OCI-LY3 (cell line): ENCODE measurements around the gene TP53INP2.

Source experiments
- H2AFZ ChIP-seq: fragments of 200-600, 300-600 bp; shearing (Covaris generic); 2 replicates; pipeline ENCODE4 v1.6.0; 2014; ENCODE audit warnings: antibody characterized with exemption, low read depth, low read length
- H3K27ac ChIP-seq: fragments of 200-600, 300-600 bp; sonication (generic); 2 replicates; pipeline ENCODE4 v1.5.1; 2014; ENCODE audit warnings: mild to moderate bottlenecking, low read length, moderate library complexity, mixed read lengths
- H3K27me3 ChIP-seq: fragments of 200-600, 300-600 bp; sonication (generic); 2 replicates; pipeline ENCODE4 v1.6.1; 2014; ENCODE audit warnings: low read depth, low read length, mixed read lengths
- H3K36me3 ChIP-seq: fragments of 200-600, 300-600 bp; sonication (generic); replicated peaks from 2 replicates; pipeline ENCODE3; 2014; ENCODE audit warnings: low read depth, low read length, mixed read lengths
- H3K4me1 ChIP-seq: fragments of 300-600, 200-600 bp; sonication (generic); 2 replicates; pipeline ENCODE4 v1.6.1; 2014; ENCODE audit warnings: low read length, mixed read lengths
- H3K4me2 ChIP-seq: fragments of 200-600, 300-600 bp; sonication (generic); 2 replicates; pipeline ENCODE4 v1.6.1; 2014; ENCODE audit warnings: low read length, mixed read lengths
- H3K4me3 ChIP-seq: fragments of 300-600, 200-600 bp; sonication (generic); 2 replicates; pipeline ENCODE4 v1.5.1; 2014; ENCODE audit warnings: antibody characterized with exemption, mild to moderate bottlenecking, low read length, moderate library complexity
- H3K79me2 ChIP-seq: fragments of 300-600, 200-600 bp; shearing (Covaris generic); 2 replicates; pipeline ENCODE4 v1.6.1; 2014; ENCODE audit warnings: mild to moderate bottlenecking, low read length, mixed read lengths
- H3K9ac ChIP-seq: fragments of 300-600, 200-600 bp; shearing (Covaris generic); 2 replicates; pipeline ENCODE4 v1.6.0; 2014; ENCODE audit warnings: mild to moderate bottlenecking, low read length, moderate library complexity
- H3K9me3 ChIP-seq: fragments of 200-600, 300-600 bp; shearing (Covaris generic); 2 replicates; pipeline ENCODE4 v1.6.1; 2014; ENCODE audit warnings: low read length, mixed read lengths; ENCODE audit not compliant: insufficient read depth
- H4K20me1 ChIP-seq: fragments of 200-600, 300-600 bp; sonication (generic); 2 replicates; pipeline ENCODE4 v1.6.1; 2016; ENCODE audit warnings: low read length, mixed read lengths; ENCODE audit not compliant: insufficient read depth
- EZH2phosphoT487 ChIP-seq: fragments of 200-600 bp; shearing (Covaris generic); IDR thresholded peaks from 2 replicates; pipeline ENCODE4 v1.6.1; 2018; ENCODE audit warnings: antibody characterized with exemption, mixed run types, low read depth
- TF ChIP-seq, protein P1 (sequence below): fragments of 200-600, 300-600 bp; sonication (generic); IDR thresholded peaks from 2 replicates; pipeline ENCODE4 v1.5.1; 2014; ENCODE audit warnings: antibody characterized with exemption, low read length, low read depth

The TP53INP2 gene

DNA sequence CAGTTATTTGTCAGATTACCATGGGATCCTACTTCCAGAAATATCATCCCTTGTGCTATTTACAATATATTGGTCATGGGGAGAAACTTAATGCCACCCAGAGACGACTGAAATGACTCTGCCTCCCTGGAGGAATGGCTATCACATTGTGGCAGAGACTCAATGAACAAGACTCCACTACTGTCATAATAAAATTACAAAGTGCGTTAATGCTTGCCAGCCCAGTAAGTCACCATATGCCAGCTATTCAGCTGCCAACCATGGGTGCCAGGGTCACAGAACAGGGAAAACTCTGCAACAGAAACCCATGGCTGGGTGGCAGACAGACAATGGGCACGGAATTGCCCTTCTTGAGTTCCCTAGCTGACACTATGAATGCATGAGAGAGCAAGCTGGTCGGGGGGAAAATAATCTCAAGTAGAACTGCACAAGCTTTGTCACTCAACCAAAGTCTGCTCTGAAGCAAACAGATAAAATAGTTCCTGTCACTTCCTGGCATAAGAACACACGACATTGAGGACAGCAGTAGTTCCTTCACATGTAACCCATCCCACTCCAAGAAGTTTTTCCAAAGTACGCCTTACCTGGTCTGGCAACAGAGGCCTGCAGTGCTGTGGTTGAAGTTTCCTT, 32.1 kb downstream of the TP53INP2 start:
- Histone ChIP-seq H3K9me3 (no peaks in the 10 kb centered on the region), H3K9ac (no peak overlapping the region), H3K4me1 (no peaks in the 10 kb centered on the region), H3K4me3 (no peak overlapping the region), H4K20me1 (no peaks in the 10 kb centered on the region), H3K36me3 (peaks cover 14% of the 10 kb centered on the region), H2AFZ (no peak overlapping the region), H3K27ac (no peak overlapping the region), H3K27me3 (no peaks in the 10 kb centered on the region), H3K79me2 (no peaks in the 10 kb centered on the region), H3K4me2 (no peak overlapping the region)
- no peak for TF ChIP-seq EZH2phosphoT487
- TF ChIP-seq, protein P1, sequence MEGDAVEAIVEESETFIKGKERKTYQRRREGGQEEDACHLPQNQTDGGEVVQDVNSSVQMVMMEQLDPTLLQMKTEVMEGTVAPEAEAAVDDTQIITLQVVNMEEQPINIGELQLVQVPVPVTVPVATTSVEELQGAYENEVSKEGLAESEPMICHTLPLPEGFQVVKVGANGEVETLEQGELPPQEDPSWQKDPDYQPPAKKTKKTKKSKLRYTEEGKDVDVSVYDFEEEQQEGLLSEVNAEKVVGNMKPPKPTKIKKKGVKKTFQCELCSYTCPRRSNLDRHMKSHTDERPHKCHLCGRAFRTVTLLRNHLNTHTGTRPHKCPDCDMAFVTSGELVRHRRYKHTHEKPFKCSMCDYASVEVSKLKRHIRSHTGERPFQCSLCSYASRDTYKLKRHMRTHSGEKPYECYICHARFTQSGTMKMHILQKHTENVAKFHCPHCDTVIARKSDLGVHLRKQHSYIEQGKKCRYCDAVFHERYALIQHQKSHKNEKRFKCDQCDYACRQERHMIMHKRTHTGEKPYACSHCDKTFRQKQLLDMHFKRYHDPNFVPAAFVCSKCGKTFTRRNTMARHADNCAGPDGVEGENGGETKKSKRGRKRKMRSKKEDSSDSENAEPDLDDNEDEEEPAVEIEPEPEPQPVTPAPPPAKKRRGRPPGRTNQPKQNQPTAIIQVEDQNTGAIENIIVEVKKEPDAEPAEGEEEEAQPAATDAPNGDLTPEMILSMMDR = no peak

DNA sequence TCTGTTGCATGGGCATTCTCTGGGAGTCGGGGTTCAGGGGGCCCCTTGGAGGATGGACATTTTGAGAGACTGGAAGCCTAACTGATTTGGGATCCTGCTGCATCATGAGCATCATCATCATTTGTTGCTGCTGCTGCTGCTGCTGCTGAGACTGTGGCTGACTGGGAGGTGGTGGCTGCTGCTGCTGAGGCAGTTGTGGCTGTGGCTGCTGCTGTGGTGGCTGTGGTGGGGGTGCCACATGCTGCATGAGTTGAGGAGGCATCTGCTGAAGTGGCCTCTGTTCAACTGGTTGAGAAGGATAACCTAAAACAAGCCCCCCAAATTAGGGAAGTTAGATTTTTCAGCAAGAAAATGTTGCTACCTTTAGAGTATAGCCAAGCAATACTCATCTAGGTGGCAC, 38.9 kb downstream of the TP53INP2 start:
- H3K9me3 ChIP-seq = no peaks in the 10 kb centered on the region
- no peaks in the 10 kb centered on the region for H3K79me2 ChIP-seq
- no peak overlapping the region for H2AFZ ChIP-seq
- H3K27me3 ChIP-seq = no peaks in the 10 kb centered on the region
- no peaks in the 10 kb centered on the region for H3K4me1 ChIP-seq
- H4K20me1 ChIP-seq = no peaks in the 10 kb centered on the region
- H3K4me3 ChIP-seq = no peak overlapping the region
- no peak overlapping the region for H3K4me2 ChIP-seq
- TF ChIP-seq, protein P1 = no peak
- no peak for TF ChIP-seq EZH2phosphoT487
- H3K36me3 ChIP-seq = peaks cover 43% of the 10 kb centered on the region
- no peak overlapping the region for H3K9ac ChIP-seq
- no peak overlapping the region for H3K27ac ChIP-seq

DNA sequence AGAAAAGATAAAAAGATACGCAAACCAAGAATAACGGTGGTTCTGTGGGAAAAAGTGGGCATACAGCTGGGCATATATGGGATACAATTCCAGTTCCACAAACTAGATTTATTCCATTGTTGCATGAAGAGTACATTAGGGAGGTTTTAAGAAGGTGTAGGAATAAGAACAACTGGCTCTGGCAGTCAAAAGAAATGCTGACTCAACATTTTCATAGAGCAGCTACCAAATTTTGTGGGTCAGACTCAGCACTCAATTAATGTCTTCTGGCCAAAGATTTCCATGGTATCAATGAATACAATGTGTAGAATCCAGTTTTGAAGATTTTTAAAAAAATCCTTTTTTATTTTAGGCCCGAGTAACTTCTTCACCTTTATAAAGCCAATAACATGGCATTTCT, 40.2 kb downstream of the TP53INP2 start:
- no peaks in the 10 kb centered on the region for H3K27me3 ChIP-seq
- no peak overlapping the region for H3K4me3 ChIP-seq
- H3K4me1 ChIP-seq = no peaks in the 10 kb centered on the region
- no peak overlapping the region for H3K9ac ChIP-seq
- no peaks in the 10 kb centered on the region for H4K20me1 ChIP-seq
- TF ChIP-seq EZH2phosphoT487 = no peak
- TF ChIP-seq, protein P1 = no peak
- H3K9me3 ChIP-seq = no peaks in the 10 kb centered on the region
- H3K27ac ChIP-seq = no peak overlapping the region
- H3K79me2 ChIP-seq = no peaks in the 10 kb centered on the region
- no peak overlapping the region for H3K4me2 ChIP-seq
- peaks cover 46% of the 10 kb centered on the region for H3K36me3 ChIP-seq
- no peak overlapping the region for H2AFZ ChIP-seq

DNA sequence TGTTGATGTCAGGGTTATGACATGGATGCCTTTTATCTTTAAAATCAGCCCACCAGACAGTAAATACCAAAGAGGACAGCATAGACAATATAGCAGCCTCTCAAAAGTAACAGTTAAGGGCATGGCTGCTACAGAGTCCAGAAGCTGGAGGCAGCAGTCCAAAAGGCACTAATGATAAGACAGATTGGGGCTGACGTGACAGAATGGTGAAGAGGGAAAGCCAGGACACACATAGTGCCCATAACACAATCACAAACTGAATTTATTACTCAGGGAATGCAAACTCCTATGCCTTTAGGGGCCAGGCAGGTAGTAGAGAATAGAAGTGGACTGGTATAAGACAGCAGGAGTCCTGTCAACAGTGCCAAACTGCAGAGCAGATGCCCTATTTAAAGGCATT, 40.7 kb downstream of the TP53INP2 start:
- Histone ChIP-seq H3K36me3 (peaks cover 52% of the 10 kb centered on the region), H3K4me3 (no peak overlapping the region), H3K4me2 (no peak overlapping the region), H4K20me1 (no peaks in the 10 kb centered on the region), H3K79me2 (no peaks in the 10 kb centered on the region), H3K4me1 (no peaks in the 10 kb centered on the region), H3K9ac (no peak overlapping the region), H3K9me3 (no peaks in the 10 kb centered on the region), H3K27me3 (no peaks in the 10 kb centered on the region), H2AFZ (no peak overlapping the region), H3K27ac (no peak overlapping the region)
- no peak for TF ChIP-seq EZH2phosphoT487
- TF ChIP-seq, protein P1 = no peak
